SU-DHL-6 (cell line): ENCODE results near the gene RNF144B.

ENCODE experiments used
- CTCF ChIP-seq: fragments of 200-600 bp; sonication (generic); IDR thresholded peaks from one replicate; pipeline ENCODE4 v1.5.1; 2017; ENCODE audit warnings: antibody characterized with exemption, mild to moderate bottlenecking, low read length, moderate library complexity; ENCODE audit not compliant: insufficient read depth, poor library complexity, severe bottlenecking
- EZH2phosphoT487 ChIP-seq: fragments of 200-600 bp; sonication (generic), shearing (Covaris generic); conservative IDR thresholded peaks from 2 replicates; pipeline ENCODE4 v1.6.1; 2018; ENCODE audit warnings: mild to moderate bottlenecking, antibody characterized with exemption, low read length, moderate library complexity, mixed read lengths

DNA sequence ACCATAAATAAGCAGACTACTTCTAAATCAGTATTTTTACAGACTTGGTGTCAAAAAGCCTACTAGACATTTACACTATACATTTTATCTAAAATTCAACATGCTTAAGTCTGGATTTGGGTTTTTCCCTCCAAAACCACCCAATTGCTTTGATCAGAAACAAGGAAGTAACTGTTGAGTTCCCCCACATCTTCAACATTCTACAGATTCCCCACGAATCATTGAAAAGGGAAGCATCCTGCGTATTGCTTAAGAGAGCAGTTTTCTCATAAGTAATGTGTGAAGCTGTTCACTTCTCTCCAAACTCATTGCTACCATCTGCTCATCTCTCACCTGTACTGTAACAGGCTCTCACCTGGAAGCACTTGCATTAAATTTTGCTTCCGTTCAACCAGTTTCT is 36.4 kb upstream of the RNF144B start:
- no peak for TF ChIP-seq CTCF
- no peak for TF ChIP-seq EZH2phosphoT487
